ENCODE data around the gene TRERF1. TPM values are rescaled to one million over a fixed set of nuclear protein-coding genes. Genes with fewer than 3 reads are reported as not detected.
A peak's percentile ranks its signal among the peaks of the same experiment; 100 is the strongest.
"Not testable (repeated sequence)": the region's sequence is repeated elsewhere in the genome, so short reads cannot be mapped to it uniquely, and the experiment has no call there.

TRERF1 gene
- total RNA-seq, 1 experiment from 2014 or later = 2.0 TPM

DNA sequence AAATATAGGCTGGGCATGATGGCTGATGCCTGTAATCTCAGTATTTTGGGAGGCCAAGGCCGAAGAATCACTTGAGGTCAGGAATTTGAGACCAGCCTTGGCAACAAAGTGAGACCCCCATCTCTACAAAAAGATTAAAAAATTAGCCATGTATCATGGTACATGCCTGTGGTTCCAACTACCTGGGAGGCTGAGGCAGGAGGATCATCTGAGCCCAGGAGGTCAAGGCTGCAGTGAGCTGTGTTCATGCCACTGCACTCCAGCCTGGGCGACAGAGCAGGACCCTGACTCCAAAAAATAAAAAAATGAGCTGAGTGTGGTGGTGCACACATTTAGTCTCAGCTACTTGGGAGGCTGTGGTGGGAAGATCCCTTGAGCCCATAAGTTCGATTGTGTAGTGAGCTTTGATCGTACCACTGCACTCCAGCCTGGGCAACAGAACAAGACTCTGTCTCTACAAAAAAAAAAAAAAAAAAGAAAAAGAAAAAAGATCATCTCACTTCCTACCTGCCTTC, 246.9 kb downstream of the TRERF1 start:
- in situ Hi-C loops (cut with HindIII; ENCODE audit: low pct_unique_long_range_greater_than_20kb, low sequenced_read_pairs) = no loop called here
- DNase-seq (ENCODE audit: low read depth) = no peak

DNA sequence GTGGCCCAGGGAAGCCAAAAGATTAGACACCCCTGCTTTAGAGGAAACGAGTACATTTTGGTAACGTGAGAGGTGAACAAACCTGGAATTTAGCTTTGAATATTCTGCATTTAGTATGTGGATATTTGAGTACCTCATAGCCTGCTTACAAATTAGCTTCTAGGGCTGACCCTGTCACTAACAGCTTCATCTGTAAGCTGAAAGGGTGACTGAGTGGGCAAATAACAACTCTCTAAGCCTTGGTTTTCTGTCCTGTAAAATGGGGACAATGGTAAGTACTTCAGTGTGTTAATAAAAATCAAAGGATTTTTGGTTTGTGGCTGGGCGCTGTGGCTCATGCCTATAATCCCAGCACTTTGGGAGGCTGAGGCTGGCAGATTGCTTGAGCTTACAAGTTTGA, 248.5 kb downstream of the TRERF1 start:
- in situ Hi-C loops (cut with HindIII; ENCODE audit: low pct_unique_long_range_greater_than_20kb, low sequenced_read_pairs) = no loop called here
- DNase-seq (ENCODE audit: low read depth) = no peak

DNA sequence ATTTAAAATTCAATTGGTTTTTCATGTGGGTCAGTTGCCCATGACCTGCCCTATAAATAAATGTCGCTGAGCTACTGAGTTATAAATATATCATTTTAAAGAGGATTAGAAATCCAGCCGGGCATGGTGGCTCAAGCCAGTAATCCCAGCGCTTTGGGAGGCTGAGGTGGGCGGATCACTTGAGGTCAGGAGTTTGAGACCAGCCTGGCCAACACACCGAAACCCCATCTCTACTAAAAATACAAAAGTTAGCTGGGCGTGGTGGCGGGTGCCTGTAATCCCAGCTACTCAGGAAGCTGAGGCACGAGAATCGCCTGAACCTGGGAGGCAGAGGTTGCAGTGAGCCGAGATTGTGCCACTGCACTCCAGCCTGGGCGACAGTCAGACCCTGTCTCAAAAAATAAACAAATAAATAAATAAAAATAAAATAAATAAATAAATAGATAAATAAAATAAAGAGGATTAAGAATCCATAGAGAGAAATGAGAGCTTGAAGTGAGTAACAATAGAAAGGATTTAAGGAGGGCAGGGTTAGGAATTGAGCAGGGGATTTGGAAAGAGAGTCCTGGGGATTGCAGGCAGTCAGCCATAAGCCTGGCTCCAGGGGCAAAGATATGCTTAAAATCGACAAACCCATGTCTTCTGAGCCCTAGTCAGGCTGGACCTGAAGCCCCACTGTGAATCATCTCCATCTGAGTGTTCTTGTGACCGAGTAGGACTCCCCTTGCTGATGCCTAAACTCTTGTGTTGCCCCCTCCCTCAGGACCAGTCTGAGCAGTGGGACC, 249.4 kb downstream of the TRERF1 start:
- DNase-seq (ENCODE audit: low read depth); in situ Hi-C loops (cut with HindIII; ENCODE audit: low pct_unique_long_range_greater_than_20kb, low sequenced_read_pairs): not testable (repeated sequence)

DNA sequence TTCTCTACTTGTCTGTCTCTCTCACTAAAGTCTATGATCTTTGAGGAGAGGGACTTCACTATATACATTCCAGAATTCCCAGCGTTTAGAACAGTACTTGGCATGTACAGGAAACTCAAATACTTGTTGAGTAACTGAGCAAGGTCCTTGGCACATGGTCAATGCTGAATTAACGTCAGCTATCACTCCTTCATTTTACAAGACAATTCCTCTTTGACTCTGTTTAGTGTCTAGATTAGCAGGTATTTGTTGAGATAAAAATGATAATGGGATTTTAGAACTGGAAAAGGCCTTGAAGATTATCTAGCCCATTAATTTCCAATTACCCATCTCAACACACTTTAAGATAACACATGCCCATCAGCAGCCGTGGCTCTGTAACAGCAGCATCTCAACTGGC, 250.3 kb downstream of the TRERF1 start:
- DNase-seq (ENCODE audit: low read depth) = no peak
- in situ Hi-C loops (cut with HindIII; ENCODE audit: low pct_unique_long_range_greater_than_20kb, low sequenced_read_pairs) = no loop called here

DNA sequence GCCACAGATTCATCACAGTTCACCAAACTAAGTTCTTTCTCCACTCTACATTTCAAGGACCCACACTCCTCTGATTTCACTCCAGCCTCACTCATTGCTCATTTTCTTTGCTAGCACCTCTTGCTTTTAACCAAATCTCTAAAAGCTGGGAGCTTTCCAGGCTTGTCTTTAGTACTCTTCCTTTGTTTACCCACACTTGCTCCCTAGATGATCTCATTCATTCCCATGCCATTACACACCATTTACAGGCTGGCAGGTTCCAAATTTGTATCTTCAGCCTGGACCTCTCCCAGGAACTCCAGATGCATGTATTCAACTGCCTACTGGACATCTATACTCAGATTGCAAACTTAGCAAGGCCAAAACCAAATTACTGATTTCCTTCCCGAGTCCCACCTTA, 251.7 kb downstream of the TRERF1 start:
- peak; percentile 75 for DNase-seq (ENCODE audit: low read depth)
- in situ Hi-C loops (cut with HindIII; ENCODE audit: low pct_unique_long_range_greater_than_20kb, low sequenced_read_pairs) = no loop called here

DNA sequence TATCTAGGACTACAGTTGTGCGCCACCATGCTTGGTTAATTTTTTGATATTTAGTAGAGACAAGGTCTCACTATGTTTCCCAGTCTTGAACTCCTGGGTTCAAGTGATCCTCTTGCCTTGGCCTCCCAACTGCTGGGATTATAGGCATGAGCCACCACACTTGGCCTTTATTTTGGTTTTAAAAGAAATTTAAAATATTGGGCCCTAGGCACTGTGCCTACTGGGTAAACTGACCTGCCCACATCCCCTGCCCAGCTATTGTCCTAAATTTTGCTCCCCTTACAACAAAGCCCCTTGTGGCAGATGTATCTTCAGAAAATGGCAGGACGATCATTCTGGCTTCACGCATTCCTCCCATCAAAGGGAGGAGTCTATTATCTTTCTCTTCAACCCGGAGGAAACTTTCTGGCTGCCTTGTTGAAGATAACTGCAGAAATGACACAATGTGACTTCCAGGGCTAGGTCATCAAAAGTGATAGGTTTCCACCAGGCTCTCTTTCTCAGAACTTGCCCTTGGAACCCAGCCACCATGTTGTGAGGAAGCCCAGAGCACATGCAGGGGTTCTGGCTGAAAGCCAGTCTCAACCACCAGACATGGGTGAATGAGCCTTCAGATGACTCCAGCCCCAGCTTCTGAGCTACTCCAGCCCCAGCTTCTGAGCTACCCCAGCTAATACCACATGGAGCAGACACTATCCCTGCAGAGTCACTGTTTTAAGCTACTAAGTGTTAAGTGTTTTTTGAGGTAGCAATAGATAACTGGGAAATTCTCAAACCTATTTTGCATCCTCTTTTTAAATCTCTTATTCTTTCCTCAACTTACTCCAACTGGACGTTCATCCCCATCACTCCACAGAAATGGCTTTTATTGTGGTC, 252.4 kb downstream of the TRERF1 start:
- in situ Hi-C loops (cut with HindIII; ENCODE audit: low pct_unique_long_range_greater_than_20kb, low sequenced_read_pairs) = no loop called here
- peak; percentile 85 for DNase-seq (ENCODE audit: low read depth)

DNA sequence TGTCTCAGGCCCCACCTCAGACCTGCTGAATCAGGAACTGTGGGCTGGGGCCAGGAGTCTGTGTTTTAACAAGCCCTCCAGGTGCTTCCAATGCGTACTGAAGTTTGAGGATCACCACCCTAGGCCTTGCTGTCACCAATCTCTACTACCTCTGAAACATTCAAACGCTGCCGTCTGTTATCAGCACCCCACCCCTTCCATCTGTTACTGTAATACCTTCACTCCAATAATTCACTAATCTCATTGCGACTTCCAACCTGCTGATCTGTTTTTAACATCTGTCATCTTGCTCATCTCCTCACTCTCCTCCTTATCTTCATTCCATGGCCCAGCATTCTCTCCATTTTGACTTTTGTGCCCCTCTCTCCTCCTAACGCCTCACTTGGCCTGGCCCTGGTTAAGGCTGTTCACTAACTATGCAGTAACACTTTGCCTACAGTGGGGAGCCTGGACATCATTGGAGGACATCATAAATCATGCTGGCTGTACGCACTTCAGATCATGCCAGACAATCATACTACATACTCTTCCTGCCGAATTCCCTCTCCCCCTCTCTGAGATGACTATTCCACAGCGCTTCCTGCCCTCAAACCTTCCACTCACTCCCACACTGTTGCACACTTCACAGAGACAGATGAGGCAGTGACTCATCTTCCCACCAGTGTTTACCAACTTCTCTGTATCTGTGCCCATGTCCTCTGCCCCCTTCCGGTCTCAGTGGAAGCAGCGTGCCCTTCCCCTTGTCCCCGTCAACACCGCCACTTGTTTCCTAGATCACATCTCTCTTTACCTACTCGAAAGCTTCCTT, 254.0 kb downstream of the TRERF1 start:
- DNase-seq (ENCODE audit: low read depth) = no peak
- in situ Hi-C loops (cut with HindIII; ENCODE audit: low pct_unique_long_range_greater_than_20kb, low sequenced_read_pairs) = no loop called here

DNA sequence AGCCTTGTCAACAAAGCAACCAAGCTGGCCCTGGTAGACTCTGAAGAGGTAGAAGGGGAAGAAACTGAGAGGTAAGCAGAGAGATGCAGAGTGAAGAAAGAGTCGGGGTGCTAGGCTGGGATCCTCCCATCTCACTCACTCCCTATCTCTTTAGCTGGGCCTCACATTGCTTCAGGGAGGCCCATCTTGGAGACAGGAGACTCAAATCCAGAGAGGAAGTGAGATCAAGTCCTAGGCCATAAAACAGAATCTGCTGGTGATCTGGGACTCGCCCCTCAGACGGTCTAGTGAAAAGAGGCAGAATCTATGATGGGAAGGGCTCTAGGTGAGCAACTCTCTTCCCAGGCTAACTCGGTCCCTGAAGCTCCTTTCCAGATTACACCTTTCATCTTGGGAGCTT, 256.3 kb downstream of the TRERF1 start:
- in situ Hi-C loops (cut with HindIII; ENCODE audit: low pct_unique_long_range_greater_than_20kb, low sequenced_read_pairs) = no loop called here

DNA sequence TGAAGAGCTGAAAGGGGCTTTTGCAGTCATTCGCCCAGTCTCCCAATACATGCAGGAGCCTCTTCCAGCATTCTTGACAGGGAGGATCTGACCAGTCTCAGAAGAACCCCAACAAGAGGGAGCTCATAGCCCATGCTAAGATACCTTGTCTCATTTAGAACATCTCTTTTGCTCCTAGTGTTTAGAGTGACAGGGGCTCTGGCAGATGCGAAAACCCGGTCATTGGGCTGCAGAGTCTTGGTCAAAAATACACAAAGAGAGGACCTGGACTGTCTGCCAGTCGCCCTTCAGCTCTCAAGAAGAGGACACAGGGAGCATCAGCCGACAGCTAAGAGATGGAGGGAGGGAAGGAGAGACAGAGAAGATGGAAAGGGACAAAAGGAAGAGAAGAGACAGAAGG, 257.7 kb downstream of the TRERF1 start:
- no peak for DNase-seq (ENCODE audit: low read depth)

More for the DNA sequence above, 256.3 kb downstream of the TRERF1 start:
- no peak for DNase-seq (ENCODE audit: low read depth)

DNA sequence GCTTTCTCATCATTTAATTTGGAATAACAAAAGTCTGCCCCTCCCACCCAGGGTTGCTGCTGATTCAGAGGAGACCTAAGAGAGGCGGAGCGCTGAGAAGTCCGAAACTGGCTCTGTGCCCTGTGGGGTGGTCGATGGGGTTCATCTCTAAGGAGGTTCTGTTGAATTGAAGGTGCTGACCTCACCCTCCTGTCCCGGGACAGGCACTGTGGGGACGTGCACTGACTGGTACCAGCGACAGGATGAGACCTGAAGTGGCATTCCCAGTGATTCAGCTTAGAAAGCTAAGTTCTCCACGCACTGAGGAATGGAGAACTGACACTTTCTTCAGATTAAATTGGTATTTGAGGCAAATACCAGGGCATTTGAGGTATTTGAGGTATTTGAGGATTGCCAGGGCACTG, 258.2 kb downstream of the TRERF1 start:
- DNase-seq (ENCODE audit: low read depth) = peak; percentile 76
- in situ Hi-C loops (cut with HindIII; ENCODE audit: low pct_unique_long_range_greater_than_20kb, low sequenced_read_pairs) = no loop called here

More for the DNA sequence above, 257.7 kb downstream of the TRERF1 start:
- in situ Hi-C loops (cut with HindIII; ENCODE audit: low pct_unique_long_range_greater_than_20kb, low sequenced_read_pairs) = no loop called here

DNA sequence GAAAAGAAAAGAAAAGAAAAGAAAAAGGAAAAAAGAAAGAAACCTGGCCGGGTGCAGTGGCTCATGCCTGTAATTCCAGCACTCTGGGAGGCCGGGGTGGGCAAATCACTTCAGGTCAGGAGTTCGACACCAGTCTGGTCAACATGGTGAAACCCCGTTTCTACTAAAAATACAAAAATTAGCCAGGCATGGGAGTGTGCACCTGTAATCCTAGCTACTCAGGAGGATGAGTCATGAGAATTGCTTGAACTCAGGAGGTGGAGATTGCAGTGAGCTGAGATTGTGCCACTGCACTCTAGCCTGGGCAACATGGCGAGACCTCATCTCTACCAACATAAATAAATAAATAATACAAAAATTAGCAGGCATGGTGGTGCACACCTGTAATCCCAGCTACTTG, 259.3 kb downstream of the TRERF1 start:
- peak; percentile 60 for DNase-seq (ENCODE audit: low read depth)
- in situ Hi-C loops (cut with HindIII; ENCODE audit: low pct_unique_long_range_greater_than_20kb, low sequenced_read_pairs) = not testable (repeated sequence)

DNA sequence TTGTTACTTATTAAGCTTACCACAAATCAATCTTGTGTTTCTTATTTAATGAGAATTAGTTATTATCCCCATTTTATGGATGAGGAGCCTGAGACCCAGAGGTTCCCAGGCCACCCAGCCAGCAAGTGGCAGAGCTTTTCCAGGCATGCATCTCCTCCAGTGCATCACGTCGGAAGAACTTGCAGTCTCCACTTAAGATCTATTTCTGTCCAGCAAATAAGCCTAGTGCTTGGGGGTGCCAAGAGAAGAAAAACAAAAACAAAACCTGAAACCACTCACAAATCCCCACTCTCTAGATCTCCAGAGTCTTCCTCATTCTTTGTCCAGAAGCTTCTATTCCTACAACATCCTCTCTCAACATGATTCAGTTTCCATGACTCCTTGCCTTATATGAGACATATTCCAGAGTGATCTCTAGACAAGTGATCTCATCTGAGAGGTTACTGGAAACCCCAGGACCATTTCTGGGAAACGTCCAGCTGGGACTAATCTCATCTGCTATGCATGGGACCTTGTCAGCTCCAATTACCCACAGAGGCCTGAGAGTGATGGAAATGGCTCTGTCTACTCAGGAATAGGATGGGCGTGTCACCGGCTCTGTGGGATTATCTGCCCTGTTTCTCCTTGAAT, 261.1 kb downstream of the TRERF1 start:
- in situ Hi-C loops (cut with HindIII; ENCODE audit: low pct_unique_long_range_greater_than_20kb, low sequenced_read_pairs) = no loop called here
- no peak for DNase-seq (ENCODE audit: low read depth)

DNA sequence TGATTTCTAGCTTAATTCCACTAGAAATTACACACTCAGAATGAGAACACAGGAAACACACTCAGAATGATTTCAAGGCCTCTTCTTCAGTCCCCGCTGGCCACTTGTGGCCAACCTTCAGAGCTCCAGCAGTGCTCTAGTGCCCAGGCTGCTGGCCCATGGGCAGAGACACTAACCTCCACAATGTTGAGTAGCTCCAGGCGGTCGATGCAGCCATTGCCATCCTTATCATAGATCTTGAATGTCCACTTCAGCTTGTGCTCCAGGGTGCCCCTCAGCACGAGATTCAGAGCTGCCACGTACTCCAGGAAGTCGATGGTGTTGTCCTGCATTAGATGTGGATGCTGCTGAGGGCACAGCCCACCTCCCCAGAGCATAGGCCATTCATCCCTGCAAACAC, 263.3 kb downstream of the TRERF1 start:
- no peak for DNase-seq (ENCODE audit: low read depth)
- in situ Hi-C loops (cut with HindIII; ENCODE audit: low pct_unique_long_range_greater_than_20kb, low sequenced_read_pairs) = no loop called here

DNA sequence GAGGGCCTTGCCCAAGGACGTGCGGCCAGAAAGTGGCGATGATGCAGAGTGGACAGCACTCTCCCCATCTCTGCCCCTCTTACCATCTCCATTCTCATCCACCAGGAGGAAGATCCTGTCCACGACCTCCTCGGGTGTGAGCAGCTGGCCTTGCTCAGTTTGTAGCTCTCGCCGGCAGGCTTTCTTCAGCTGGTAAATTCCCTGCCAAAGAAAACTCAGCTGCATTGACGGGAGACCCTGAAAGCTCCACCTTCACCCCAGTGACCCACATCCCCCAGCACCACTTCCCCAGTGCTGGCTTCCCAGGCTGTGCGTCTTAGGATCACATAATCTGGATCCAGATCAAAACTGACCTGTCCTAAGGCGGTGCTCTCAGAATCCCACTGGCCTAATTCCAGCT, 266.1 kb downstream of the TRERF1 start:
- DNase-seq (ENCODE audit: low read depth) = no peak

DNA sequence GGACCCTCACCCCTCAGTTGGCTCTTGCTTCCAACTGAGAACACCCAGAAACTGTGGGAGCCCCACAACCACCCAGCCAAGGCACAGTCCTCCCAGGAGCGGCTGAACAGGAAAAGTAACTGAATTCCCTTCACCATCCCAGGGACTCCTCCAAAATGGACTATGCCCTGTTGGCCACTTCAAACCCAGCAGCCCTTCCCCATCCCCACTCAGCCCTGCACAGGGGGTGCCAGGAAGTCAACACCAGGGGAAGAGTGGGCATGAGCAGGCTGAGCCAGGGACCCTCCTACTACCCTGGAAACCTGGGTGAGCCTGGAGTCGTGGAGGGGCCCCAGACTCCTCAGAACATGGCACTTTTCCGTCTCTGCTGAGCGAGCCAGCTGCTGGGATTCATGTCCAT, 267.3 kb downstream of the TRERF1 start:
- in situ Hi-C loops (cut with HindIII; ENCODE audit: low pct_unique_long_range_greater_than_20kb, low sequenced_read_pairs) = no loop called here
- no peak for DNase-seq (ENCODE audit: low read depth)

More for the DNA sequence above, 266.1 kb downstream of the TRERF1 start:
- in situ Hi-C loops (cut with HindIII; ENCODE audit: low pct_unique_long_range_greater_than_20kb, low sequenced_read_pairs) = no loop called here

DNA sequence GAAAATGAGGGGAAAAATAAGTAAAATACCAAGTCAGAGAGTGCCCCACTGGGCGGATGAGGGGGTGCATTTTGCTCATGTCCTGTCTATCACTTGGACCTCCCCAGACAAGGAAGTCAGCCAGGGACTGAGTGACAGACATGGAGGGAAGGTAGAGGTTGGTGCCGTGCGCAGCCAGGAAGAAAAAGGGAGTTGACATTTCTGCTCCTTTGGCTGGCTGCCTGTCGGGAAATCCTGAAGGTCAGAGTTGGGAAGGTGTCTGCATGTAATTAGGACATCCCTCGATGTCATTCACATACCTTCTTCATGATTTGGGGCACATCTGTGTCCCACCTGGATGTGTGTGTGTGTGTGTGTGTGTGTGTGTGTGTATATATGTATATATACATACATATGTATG, 269.6 kb downstream of the TRERF1 start:
- DNase-seq (ENCODE audit: low read depth) = no peak
- in situ Hi-C loops (cut with HindIII; ENCODE audit: low pct_unique_long_range_greater_than_20kb, low sequenced_read_pairs) = no loop called here

DNA sequence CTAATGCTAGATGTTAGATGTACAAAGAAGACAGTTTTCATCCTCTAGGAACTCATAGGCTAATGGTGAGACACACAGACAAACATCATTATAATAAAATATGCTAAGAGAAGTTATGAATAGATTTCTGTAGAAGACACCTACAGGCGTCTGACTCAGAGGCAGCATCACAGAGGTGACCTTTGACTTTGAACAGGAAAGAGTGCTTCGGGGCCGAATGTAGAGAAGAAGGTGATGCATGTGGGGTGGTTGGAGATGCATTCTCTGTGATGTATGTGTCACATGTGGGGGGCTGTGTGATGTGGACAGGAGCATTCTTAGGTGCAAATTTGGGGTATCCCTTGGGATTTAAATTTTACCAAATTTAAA, 271.8 kb downstream of the TRERF1 start:
- in situ Hi-C loops (cut with HindIII; ENCODE audit: low pct_unique_long_range_greater_than_20kb, low sequenced_read_pairs) = no loop called here
- no peak for DNase-seq (ENCODE audit: low read depth)

DNA sequence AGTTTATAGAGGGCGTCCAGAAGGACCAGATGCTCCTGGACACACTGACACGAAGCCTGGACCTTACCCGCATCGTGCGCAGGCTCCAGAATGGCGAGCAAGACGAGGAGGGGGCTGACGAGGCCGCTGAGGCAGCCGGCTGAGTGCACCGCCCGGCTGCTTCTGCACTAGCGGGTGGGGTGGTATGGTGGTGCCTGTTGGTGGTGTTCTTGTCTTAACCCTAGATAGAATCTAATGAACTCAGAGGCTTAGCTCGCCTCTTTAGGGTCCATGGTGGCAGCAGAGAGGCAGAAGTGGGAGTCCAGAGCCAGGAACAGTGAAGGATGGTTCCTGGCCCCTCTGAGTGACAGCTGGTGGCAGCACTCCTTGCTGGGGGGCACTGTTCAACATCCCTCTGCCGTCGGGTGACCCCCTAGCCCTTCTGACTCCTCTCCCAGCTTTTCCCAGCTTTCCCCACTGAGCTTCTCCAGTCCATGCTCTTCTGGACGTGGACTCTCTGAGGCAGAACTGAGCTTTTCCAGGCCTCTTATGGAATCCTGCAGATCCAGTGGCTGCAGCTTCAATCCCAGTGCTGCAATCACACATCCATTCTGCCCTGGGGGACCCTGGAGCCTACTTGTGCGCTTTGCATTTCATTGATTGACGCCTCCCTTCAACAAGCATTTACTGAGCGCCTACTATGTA, 272.3 kb downstream of the TRERF1 start:
- in situ Hi-C loops (cut with HindIII; ENCODE audit: low pct_unique_long_range_greater_than_20kb, low sequenced_read_pairs) = no loop called here
- DNase-seq (ENCODE audit: low read depth) = no peak

Measured in Caki2 (cell line).